ENCODE measurements around the gene DDX25. TPM values are rescaled to one million over a fixed set of nuclear protein-coding genes. Genes with fewer than 3 reads are reported as not detected.

Gene DDX25
- total RNA-seq, 1 donor from 2014 or later, result 1.8 TPM

DNA sequence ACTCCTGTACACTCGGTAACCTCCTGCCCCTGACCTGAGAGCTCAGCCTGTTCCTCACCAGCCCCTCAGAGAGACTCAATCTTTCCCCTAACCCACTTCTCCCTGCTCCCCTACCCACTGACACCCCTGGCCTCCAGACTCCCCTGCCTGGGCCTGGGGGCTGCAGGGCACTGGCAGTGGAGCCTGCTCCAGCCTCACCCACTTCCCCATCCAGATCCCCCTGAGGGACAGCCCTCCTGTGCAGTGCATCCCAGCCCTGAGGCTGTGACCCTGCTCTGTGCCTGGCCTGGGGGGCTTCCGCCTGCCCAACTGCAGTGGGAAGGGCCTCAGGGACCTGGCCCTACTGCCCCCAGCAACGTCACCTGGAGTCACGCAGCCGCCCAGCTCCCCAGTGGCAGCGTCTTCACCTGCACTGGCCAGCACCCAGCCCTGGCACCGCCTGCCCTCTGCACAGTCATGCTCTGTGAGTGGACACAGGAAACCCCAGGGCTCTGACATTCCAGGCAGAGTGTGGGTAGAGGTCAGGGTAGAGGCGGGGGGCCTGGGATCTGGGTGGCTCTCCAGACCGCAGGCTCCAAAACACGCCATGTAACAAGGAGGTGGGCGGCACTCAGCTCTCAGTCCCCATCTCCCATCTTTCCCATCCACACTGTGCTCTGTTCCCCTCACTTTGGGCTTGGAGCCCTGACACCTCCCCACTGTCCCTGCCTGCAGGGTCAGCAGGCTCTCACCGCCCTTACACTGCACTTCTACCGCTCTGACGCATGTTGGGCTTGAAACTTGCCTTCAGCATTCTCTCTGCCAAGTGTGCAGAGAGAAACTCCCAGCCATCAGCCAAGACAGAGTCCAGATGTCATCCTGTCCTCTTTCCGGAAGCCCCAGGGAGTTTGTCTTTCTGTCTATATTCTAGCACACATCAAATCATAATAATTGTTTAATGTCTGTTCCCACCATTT lies 46.7 kb downstream of the DDX25 start:
- peaks cover 7% of the 10 kb centered on the region for H3K36me3 Mint-ChIP-seq
- H3K4me3 Mint-ChIP-seq, result no peak overlapping the region
- no peak for DNase-seq (ENCODE audit: extremely low spot score, unreplicated experiment)
- H3K9me3 Mint-ChIP-seq, result no peaks in the 10 kb centered on the region
- peaks cover 13% of the 10 kb centered on the region for H3K4me1 Mint-ChIP-seq (ENCODE audit: unreplicated experiment)
- H3K27ac Mint-ChIP-seq, result peak overlapping the region; percentile 40
- TF ChIP-seq, protein P1, sequence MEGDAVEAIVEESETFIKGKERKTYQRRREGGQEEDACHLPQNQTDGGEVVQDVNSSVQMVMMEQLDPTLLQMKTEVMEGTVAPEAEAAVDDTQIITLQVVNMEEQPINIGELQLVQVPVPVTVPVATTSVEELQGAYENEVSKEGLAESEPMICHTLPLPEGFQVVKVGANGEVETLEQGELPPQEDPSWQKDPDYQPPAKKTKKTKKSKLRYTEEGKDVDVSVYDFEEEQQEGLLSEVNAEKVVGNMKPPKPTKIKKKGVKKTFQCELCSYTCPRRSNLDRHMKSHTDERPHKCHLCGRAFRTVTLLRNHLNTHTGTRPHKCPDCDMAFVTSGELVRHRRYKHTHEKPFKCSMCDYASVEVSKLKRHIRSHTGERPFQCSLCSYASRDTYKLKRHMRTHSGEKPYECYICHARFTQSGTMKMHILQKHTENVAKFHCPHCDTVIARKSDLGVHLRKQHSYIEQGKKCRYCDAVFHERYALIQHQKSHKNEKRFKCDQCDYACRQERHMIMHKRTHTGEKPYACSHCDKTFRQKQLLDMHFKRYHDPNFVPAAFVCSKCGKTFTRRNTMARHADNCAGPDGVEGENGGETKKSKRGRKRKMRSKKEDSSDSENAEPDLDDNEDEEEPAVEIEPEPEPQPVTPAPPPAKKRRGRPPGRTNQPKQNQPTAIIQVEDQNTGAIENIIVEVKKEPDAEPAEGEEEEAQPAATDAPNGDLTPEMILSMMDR (conservative IDR thresholded peaks at IDR 0.05), result no peak
- H3K27me3 Mint-ChIP-seq, result no peaks in the 10 kb centered on the region

DNA sequence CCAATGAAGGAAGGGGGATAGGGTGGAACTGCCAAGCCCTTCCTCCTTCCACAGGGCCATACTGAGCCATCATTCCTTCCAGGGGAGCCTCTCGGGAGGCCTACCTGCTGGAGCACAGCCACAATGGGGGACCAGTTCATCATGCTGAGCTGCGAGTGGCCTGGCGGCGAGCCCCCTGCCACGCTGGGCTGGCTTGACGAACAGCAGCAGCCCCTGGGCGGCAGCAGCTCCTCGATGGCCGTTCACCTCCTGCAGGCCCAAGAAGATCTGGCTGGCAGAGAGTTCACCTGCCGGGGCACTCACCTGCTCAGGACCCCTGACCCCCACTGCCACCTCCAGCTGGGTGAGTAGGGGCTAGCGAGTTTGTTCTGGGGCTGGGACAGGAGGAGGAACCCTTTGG lies 47.4 kb downstream of the DDX25 start:
- TF ChIP-seq, protein P1 (conservative IDR thresholded peaks at IDR 0.05), result no peak

DNA sequence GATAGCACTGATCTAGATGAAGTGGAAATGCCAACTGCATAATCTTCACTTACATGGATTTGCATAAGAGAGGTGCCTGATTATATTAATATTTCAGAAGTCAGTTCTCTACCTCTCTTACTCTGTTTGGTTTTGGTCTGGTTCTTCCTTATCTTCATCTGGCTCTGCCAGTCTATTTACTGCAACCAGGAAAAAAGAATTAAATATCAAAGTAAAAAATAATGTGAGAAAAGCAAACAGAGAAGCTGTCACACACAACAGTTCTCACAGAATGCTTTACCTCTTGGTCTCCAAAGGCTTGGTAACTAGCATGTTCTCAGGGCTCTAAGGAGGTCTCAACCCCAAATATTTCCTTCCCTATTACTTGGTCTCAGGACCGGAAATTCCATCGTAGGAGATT lies 48.3 kb downstream of the DDX25 start:
- H3K4me1 Mint-ChIP-seq (ENCODE audit: unreplicated experiment), result peaks cover 13% of the 10 kb centered on the region
- H3K36me3 Mint-ChIP-seq, result peaks cover 7% of the 10 kb centered on the region
- H3K9me3 Mint-ChIP-seq, result no peaks in the 10 kb centered on the region
- TF ChIP-seq, protein P1 (conservative IDR thresholded peaks at IDR 0.05), result no peak
- peak overlapping the region; percentile 36 for H3K27ac Mint-ChIP-seq
- no peak for DNase-seq (ENCODE audit: extremely low spot score, unreplicated experiment)
- no peaks in the 10 kb centered on the region for H3K27me3 Mint-ChIP-seq
- no peak overlapping the region for H3K4me3 Mint-ChIP-seq

More for the DNA sequence above, 47.4 kb downstream of the DDX25 start:
- H3K36me3 Mint-ChIP-seq, result peaks cover 7% of the 10 kb centered on the region
- H3K27ac Mint-ChIP-seq, result peak overlapping the region; percentile 40
- no peaks in the 10 kb centered on the region for H3K9me3 Mint-ChIP-seq
- peaks cover 13% of the 10 kb centered on the region for H3K4me1 Mint-ChIP-seq (ENCODE audit: unreplicated experiment)
- no peak overlapping the region for H3K4me3 Mint-ChIP-seq
- DNase-seq (ENCODE audit: extremely low spot score, unreplicated experiment), result no peak
- no peaks in the 10 kb centered on the region for H3K27me3 Mint-ChIP-seq

DNA sequence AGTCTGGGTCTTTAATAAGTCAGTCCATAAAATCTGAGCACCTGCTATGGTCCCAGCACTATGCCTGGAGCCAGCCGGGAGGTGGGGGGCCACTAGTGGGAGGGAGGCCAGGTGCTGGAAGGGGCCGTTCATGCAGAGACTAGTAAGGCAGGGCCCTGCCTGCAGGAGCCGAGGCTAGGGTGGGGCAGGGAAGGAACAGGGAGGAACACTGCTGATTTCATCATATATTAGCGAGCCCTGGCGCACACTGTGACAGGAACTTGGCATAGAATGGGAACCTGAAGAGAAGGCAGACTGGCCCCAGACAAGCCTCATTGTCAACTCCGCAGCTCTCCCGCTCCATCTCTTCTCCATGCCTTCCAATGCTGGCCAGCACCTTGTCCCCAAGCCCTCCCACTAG lies 48.7 kb downstream of the DDX25 start:
- peaks cover 11% of the 10 kb centered on the region for H3K36me3 Mint-ChIP-seq
- no peaks in the 10 kb centered on the region for H3K27me3 Mint-ChIP-seq
- peaks cover 13% of the 10 kb centered on the region for H3K4me1 Mint-ChIP-seq (ENCODE audit: unreplicated experiment)
- DNase-seq (ENCODE audit: extremely low spot score, unreplicated experiment), result no peak
- H3K27ac Mint-ChIP-seq, result peak overlapping the region; percentile 36
- H3K9me3 Mint-ChIP-seq, result no peaks in the 10 kb centered on the region
- no peak overlapping the region for H3K4me3 Mint-ChIP-seq
- TF ChIP-seq, protein P1 (conservative IDR thresholded peaks at IDR 0.05), result no peak

DNA sequence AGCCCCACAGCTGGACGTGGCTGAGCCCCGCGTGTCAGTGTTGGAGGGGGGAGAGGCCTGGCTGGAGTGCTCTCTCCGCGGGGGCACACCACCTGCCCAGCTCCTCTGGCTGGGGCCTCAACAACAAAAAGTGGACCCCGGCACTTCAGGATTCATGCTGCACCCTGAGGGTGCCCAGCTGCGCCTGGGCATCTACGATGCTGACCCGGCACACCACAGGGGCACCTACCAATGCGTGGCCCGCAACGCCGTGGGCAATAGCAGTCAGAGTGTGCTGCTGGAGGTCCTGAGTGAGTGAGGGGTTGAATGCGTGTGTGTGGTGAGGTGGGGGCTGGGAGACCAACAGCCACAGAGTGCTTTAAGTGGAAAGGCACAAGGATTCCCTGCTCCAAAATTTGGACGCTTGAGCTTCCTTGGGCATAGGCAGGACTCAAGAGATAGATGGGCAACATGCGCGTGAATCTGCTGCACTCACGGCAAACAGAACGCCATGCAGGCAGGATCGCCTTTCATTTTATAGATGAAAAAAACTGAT lies 49.2 kb downstream of the DDX25 start:
- Mint-ChIP-seq H3K36me3 (peaks cover 11% of the 10 kb centered on the region), H3K9me3 (no peaks in the 10 kb centered on the region), H3K4me1 (ENCODE audit: unreplicated experiment) (peaks cover 13% of the 10 kb centered on the region), H3K4me3 (no peak overlapping the region), H3K27me3 (no peaks in the 10 kb centered on the region), H3K27ac (no peak overlapping the region)
- DNase-seq (ENCODE audit: extremely low spot score, unreplicated experiment), result no peak
- TF ChIP-seq, protein P1 (conservative IDR thresholded peaks at IDR 0.05), result no peak
